Ammon's horn (tissue), 1 donor: ENCODE data around the gene OR8H2.
"Not testable (repeated sequence)": the region's sequence is repeated elsewhere in the genome, so short reads cannot be mapped to it uniquely, and the experiment has no call there.

Experiments
- DNase-seq: peaks from one replicate; pipeline ENCODE4 v3.0.0-alpha.2; 2016; ENCODE audit warnings: low spot score

The OR8H2 gene

GRCh38 chr11:56103210-56103737 lies at the start of gene OR8H2:
TSS of gene OR8H2 (plus strand) at chr11:56103687. CDS start at chr11:56105043, 1,356 bp downstream.
- no peak for DNase-seq

DNA sequence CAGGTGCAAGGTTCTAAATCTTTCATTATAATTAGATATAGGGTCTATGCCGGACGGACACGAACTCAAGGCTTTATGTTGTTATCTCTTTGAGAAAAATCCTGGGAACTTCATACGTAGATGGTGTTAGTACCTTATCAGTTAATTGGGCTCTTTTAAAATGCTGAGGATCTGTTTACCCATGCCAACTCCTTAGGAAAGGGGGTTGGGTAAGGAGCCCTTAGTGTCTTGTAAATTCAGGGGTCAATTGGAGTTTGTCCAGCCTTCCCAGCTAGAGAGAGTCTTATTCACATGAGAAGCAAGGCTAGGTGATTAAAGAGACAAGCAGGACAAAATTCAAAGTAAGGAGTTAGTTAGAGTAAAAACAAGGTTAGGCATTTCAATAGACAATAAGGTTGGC lies 47.1 kb upstream of the OR8H2 start:
- not testable (repeated sequence) for DNase-seq

- not testable (repeated sequence) for DNase-seq
Observed at GRCh38 chr11:56057661-56058237, 45.7 kb upstream of the OR8H2 start.

- not testable (repeated sequence) for DNase-seq
Observed at GRCh38 chr11:56058260-56058780, 45.2 kb upstream of the OR8H2 start.

DNA sequence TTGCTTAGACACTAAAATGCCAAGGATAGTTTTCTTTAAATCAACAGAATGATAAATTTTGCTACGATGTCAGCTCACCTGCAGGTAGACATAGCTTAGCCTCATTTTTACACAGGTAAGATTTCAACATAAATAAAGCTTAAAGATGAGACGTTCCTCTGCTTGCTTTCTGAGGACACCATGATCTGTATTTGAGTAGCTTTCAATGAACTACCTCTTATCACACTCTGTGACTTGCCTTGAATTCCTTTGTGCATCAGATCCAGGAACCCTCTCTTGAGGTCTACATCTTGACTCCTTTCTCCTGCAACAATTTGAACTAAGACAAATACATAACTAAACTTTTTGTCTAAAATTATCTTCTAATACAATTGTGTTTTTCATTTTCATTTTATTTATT lies 36.5 kb upstream of the OR8H2 start:
- DNase-seq, result no peak

GRCh38 chr11:56089697-56090096 lies 13.8 kb upstream of the OR8H2 start:
- DNase-seq, result no peak

GRCh38 chr11:56093008-56093407 lies 10.5 kb upstream of the OR8H2 start, which contains the start of gene OR8I2:
TSS of gene OR8I2 (plus strand) at chr11:56093308. CDS start at chr11:56093308, 0 bp downstream.
- DNase-seq, result no peak

- DNase-seq, result no peak
Observed at GRCh38 chr11:56122073-56122472, 18.6 kb downstream of the OR8H2 start, which contains the start of gene OR8H3. TSS of gene OR8H3 (plus strand) at chr11:56122373. CDS start at chr11:56122373, 0 bp downstream.

- DNase-seq, result no peak
Observed at GRCh38 chr11:56140151-56140661, 36.7 kb downstream of the OR8H2 start, which contains the start of gene OR8J3. TSS of gene OR8J3 (minus strand) at chr11:56140201. CDS start at chr11:56137718, 2,483 bp downstream.

GRCh38 chr11:56143681-56144080 lies 40.2 kb downstream of the OR8H2 start:
- DNase-seq, result not testable (repeated sequence)

GRCh38 chr11:56151376-56151775 lies 47.9 kb downstream of the OR8H2 start:
- DNase-seq, result no peak

- no peak for DNase-seq
Observed at GRCh38 chr11:56152333-56152732, 48.8 kb downstream of the OR8H2 start.
